GM12891 (cell line): ENCODE measurements around the gene SLC16A11.

Experiments
- POLR2A ChIP-seq: IDR thresholded peaks from 2 replicates; pipeline ENCODE4 v1.6.1; 2011; ENCODE audit warnings: low read depth, low read length, control low read depth
- POLR2AphosphoS5 ChIP-seq: IDR thresholded peaks from 2 replicates; pipeline ENCODE4 v1.6.1; 2011; ENCODE audit warnings: low read depth, low read length, control low read depth
- POU2F2 ChIP-seq: IDR thresholded peaks from 2 replicates; pipeline ENCODE4 v1.6.1; 2011; ENCODE audit warnings: low read depth, mild to moderate bottlenecking, control low read depth, low read length, moderate library complexity

- TF ChIP-seq POLR2AphosphoS5 (no peak), POLR2A (no peak), POU2F2 (no peak)
Observed at GRCh38 chr17:7020894-7021664, 22.8 kb downstream of the SLC16A11 start.
